ENCODE data around the gene TOMM70. TPM values are rescaled to one million over a fixed set of nuclear protein-coding genes. Genes with fewer than 3 reads are reported as not detected.

Gene TOMM70
- total RNA-seq, 1 experiment from 2014 or later, result 59.2 TPM

- TF ChIP-seq, protein P1, sequence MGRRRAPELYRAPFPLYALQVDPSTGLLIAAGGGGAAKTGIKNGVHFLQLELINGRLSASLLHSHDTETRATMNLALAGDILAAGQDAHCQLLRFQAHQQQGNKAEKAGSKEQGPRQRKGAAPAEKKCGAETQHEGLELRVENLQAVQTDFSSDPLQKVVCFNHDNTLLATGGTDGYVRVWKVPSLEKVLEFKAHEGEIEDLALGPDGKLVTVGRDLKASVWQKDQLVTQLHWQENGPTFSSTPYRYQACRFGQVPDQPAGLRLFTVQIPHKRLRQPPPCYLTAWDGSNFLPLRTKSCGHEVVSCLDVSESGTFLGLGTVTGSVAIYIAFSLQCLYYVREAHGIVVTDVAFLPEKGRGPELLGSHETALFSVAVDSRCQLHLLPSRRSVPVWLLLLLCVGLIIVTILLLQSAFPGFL (CRISPR knock-in tag; IDR thresholded peaks at IDR 0.05; ENCODE audit: borderline replicate concordance), result no peak
- TF ChIP-seq FOXJ3 (CRISPR knock-in tag; IDR thresholded peaks at IDR 0.05; ENCODE audit: borderline replicate concordance), result no peak
- TF ChIP-seq SOX15 (CRISPR knock-in tag; IDR thresholded peaks at IDR 0.05), result no peak
- TF ChIP-seq, protein P2, sequence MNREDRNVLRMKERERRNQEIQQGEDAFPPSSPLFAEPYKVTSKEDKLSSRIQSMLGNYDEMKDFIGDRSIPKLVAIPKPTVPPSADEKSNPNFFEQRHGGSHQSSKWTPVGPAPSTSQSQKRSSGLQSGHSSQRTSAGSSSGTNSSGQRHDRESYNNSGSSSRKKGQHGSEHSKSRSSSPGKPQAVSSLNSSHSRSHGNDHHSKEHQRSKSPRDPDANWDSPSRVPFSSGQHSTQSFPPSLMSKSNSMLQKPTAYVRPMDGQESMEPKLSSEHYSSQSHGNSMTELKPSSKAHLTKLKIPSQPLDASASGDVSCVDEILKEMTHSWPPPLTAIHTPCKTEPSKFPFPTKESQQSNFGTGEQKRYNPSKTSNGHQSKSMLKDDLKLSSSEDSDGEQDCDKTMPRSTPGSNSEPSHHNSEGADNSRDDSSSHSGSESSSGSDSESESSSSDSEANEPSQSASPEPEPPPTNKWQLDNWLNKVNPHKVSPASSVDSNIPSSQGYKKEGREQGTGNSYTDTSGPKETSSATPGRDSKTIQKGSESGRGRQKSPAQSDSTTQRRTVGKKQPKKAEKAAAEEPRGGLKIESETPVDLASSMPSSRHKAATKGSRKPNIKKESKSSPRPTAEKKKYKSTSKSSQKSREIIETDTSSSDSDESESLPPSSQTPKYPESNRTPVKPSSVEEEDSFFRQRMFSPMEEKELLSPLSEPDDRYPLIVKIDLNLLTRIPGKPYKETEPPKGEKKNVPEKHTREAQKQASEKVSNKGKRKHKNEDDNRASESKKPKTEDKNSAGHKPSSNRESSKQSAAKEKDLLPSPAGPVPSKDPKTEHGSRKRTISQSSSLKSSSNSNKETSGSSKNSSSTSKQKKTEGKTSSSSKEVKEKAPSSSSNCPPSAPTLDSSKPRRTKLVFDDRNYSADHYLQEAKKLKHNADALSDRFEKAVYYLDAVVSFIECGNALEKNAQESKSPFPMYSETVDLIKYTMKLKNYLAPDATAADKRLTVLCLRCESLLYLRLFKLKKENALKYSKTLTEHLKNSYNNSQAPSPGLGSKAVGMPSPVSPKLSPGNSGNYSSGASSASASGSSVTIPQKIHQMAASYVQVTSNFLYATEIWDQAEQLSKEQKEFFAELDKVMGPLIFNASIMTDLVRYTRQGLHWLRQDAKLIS (CRISPR knock-in tag; IDR thresholded peaks at IDR 0.05; ENCODE audit: borderline replicate concordance), result no peak
- TF ChIP-seq, protein P3, sequence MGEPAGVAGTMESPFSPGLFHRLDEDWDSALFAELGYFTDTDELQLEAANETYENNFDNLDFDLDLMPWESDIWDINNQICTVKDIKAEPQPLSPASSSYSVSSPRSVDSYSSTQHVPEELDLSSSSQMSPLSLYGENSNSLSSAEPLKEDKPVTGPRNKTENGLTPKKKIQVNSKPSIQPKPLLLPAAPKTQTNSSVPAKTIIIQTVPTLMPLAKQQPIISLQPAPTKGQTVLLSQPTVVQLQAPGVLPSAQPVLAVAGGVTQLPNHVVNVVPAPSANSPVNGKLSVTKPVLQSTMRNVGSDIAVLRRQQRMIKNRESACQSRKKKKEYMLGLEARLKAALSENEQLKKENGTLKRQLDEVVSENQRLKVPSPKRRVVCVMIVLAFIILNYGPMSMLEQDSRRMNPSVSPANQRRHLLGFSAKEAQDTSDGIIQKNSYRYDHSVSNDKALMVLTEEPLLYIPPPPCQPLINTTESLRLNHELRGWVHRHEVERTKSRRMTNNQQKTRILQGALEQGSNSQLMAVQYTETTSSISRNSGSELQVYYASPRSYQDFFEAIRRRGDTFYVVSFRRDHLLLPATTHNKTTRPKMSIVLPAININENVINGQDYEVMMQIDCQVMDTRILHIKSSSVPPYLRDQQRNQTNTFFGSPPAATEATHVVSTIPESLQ (CRISPR knock-in tag; IDR thresholded peaks at IDR 0.05), result no peak
These were observed 24.4 kb upstream of the TOMM70 start (continued) for GRCh38 chr3:100425316-100425715.

DNA sequence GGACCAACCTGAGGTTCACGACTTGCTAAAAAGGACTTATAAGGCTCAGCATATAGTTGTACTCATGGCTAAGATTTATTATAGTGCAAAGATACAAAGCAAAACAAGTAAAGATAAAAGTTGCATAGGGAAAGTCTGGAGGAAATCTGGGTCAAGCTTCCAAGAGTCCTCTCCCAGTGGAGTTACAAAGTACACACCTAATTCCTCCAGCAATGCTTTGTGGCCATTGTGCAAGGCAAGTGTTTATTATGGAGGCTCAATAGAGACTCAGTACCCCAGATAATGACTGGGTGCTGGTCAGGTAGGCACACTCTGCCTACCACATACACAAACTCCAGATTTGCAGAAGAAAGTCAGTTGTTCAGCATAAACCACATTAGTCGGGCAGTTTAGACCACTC, 23.4 kb upstream of the TOMM70 start:
- DNase-seq (ENCODE audit: low spot score) (no peak), ATAC-seq (no peak)
- POLR2A ChIA-PET, result no interaction called here
- H3K9me3 Mint-ChIP-seq, result no peaks in the 10 kb centered on the region
- H3K4me1 Mint-ChIP-seq, result peaks cover 15% of the 10 kb centered on the region
- H3K4me3 Mint-ChIP-seq, result no peak overlapping the region
- TF ChIP-seq FOXP1 (CRISPR knock-in tag; IDR thresholded peaks at IDR 0.05; ENCODE audit: borderline replicate concordance), result no peak
- no peak for TF ChIP-seq ZNF416 (CRISPR knock-in tag; IDR thresholded peaks at IDR 0.05)
- no peak for TF ChIP-seq ESRRA (CRISPR knock-in tag; IDR thresholded peaks at IDR 0.05; ENCODE audit: borderline replicate concordance)
- TF ChIP-seq, protein P4, sequence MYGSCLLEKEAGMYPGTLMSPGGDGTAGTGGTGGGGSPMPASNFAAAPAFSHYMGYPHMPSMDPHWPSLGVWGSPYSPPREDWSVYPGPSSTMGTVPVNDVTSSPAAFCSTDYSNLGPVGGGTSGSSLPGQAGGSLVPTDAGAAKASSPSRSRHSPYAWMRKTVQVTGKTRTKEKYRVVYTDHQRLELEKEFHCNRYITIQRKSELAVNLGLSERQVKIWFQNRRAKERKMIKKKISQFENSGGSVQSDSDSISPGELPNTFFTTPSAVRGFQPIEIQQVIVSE (CRISPR knock-in tag; IDR thresholded peaks at IDR 0.05; ENCODE audit: borderline replicate concordance), result no peak
- no peak for TF ChIP-seq ZNF121 (CRISPR knock-in tag; IDR thresholded peaks at IDR 0.05)
- TF ChIP-seq, protein P5, sequence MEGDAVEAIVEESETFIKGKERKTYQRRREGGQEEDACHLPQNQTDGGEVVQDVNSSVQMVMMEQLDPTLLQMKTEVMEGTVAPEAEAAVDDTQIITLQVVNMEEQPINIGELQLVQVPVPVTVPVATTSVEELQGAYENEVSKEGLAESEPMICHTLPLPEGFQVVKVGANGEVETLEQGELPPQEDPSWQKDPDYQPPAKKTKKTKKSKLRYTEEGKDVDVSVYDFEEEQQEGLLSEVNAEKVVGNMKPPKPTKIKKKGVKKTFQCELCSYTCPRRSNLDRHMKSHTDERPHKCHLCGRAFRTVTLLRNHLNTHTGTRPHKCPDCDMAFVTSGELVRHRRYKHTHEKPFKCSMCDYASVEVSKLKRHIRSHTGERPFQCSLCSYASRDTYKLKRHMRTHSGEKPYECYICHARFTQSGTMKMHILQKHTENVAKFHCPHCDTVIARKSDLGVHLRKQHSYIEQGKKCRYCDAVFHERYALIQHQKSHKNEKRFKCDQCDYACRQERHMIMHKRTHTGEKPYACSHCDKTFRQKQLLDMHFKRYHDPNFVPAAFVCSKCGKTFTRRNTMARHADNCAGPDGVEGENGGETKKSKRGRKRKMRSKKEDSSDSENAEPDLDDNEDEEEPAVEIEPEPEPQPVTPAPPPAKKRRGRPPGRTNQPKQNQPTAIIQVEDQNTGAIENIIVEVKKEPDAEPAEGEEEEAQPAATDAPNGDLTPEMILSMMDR (IDR thresholded peaks at IDR 0.05), result no peak
- no peak for TF ChIP-seq SP1 (CRISPR knock-in tag; conservative IDR thresholded peaks at IDR 0.05)
- no peak for TF ChIP-seq TEAD4 (CRISPR knock-in tag; IDR thresholded peaks at IDR 0.05)
- TF ChIP-seq, protein P6, sequence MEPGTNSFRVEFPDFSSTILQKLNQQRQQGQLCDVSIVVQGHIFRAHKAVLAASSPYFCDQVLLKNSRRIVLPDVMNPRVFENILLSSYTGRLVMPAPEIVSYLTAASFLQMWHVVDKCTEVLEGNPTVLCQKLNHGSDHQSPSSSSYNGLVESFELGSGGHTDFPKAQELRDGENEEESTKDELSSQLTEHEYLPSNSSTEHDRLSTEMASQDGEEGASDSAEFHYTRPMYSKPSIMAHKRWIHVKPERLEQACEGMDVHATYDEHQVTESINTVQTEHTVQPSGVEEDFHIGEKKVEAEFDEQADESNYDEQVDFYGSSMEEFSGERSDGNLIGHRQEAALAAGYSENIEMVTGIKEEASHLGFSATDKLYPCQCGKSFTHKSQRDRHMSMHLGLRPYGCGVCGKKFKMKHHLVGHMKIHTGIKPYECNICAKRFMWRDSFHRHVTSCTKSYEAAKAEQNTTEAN (CRISPR knock-in tag; IDR thresholded peaks at IDR 0.05), result no peak
- TF ChIP-seq ZNF232 (CRISPR knock-in tag; IDR thresholded peaks at IDR 0.05), result no peak
- TF ChIP-seq, protein P1 (CRISPR knock-in tag; IDR thresholded peaks at IDR 0.05; ENCODE audit: borderline replicate concordance), result no peak
- TF ChIP-seq FOXJ3 (CRISPR knock-in tag; IDR thresholded peaks at IDR 0.05; ENCODE audit: borderline replicate concordance), result no peak
- TF ChIP-seq CBFB (CRISPR knock-in tag; IDR thresholded peaks at IDR 0.05; ENCODE audit: low read depth), result no peak
- CTCF ChIA-PET, result no interaction called here
- no peaks in the 10 kb centered on the region for H3K36me3 Mint-ChIP-seq
- no peak overlapping the region for H3K27ac Mint-ChIP-seq
- H3K27me3 Mint-ChIP-seq (ENCODE audit: low read depth), result no peaks in the 10 kb centered on the region
